IMR-90 (cell line): ENCODE results near the gene PRIMA1. TPM values are rescaled to one million over a fixed set of nuclear protein-coding genes. Genes with fewer than 3 reads are reported as not detected.

Experiments used
- ATAC-seq: fragments of 200-7000 bp; cut with Tn5 transposase; 2 replicates; pipeline ENCODE4 v1.9.1; 2020; ENCODE audit warnings: low read depth, mild to moderate bottlenecking, moderate library complexity
- BruUV-seq: library from RNA; stranded (reverse); fragments of 400-500 nt; replicated peaks from 2 replicates; lab custom pipeline; 2021; lab: Mats Ljungman, UMichigan
- CTCF ChIA-PET: fragments of 300-600 bp; formaldehyde crosslinking; extraction: SDS; loops from one replicate; lab custom pipeline; 2021; ENCODE audit warnings: antibody characterized with exemption; lab: Yijun Ruan, JAX
- POLR2A ChIA-PET: fragments of 300-600 bp; sonication (Branson Sonifier 250); formaldehyde crosslinking; loops from one replicate; lab custom pipeline; 2022; ENCODE audit warnings: antibody characterized with exemption; ENCODE audit not compliant: unreplicated experiment; lab: Charles Lee
- DNase-seq: peaks from one replicate; pipeline ENCODE4 v3.0.0; 2013
- H2AFZ ChIP-seq: replicated peaks from 2 replicates; pipeline ENCODE3; 2013; ENCODE audit warnings: low read length, mild to moderate bottlenecking; ENCODE audit not compliant: poor library complexity
- H2AK5ac ChIP-seq: 2 replicates; pipeline ENCODE4 v1.6.1; 2013; ENCODE audit warnings: low read depth, low read length, inconsistent platforms
- H2AK9ac ChIP-seq: replicated peaks from 2 replicates; pipeline ENCODE3; 2013; ENCODE audit warnings: mild to moderate bottlenecking, low read depth, low read length, moderate library complexity; ENCODE audit not compliant: poor library complexity
- H2BK120ac ChIP-seq: 2 replicates; pipeline ENCODE4 v1.6.1; 2013; ENCODE audit warnings: low read depth, low read length, inconsistent platforms
- H2BK15ac ChIP-seq: 3 replicates; pipeline ENCODE4 v1.6.1; 2013; ENCODE audit warnings: low read depth, low read length, inconsistent platforms
- H2BK20ac ChIP-seq: 2 replicates; pipeline ENCODE4 v1.6.1; 2013; ENCODE audit warnings: low read depth, mild to moderate bottlenecking, inconsistent platforms, low read length, moderate library complexity
- H2BK5ac ChIP-seq: 2 replicates; pipeline ENCODE4 v1.6.1; 2013; ENCODE audit warnings: mild to moderate bottlenecking, low read depth, low read length, inconsistent platforms; ENCODE audit not compliant: poor library complexity, severe bottlenecking
- H3K14ac ChIP-seq: replicated peaks from 2 replicates; pipeline ENCODE4 v1.6.1; 2013; ENCODE audit warnings: low read depth, low read length, inconsistent platforms
- H3K18ac ChIP-seq: 2 replicates; pipeline ENCODE4 v1.6.1; 2013; ENCODE audit warnings: low read depth, low read length, control low read depth
- H3K23ac ChIP-seq: 2 replicates; pipeline ENCODE4 v1.6.1; 2013; ENCODE audit warnings: low read depth, low read length, inconsistent platforms
- H3K27ac ChIP-seq: 2 replicates; pipeline ENCODE4 v1.5.1; 2013; ENCODE audit warnings: mild to moderate bottlenecking, control low read depth, low read length; ENCODE audit not compliant: insufficient read depth
- H3K27me3 ChIP-seq: 2 replicates; pipeline ENCODE4 v1.6.1; 2013; ENCODE audit warnings: low read length; ENCODE audit not compliant: control insufficient read depth, insufficient read depth
- H3K36me3 ChIP-seq: 2 replicates; pipeline ENCODE4 v1.6.1; 2013; ENCODE audit warnings: low read length, mixed read lengths; ENCODE audit not compliant: control insufficient read depth, insufficient read depth
- H3K4ac ChIP-seq: 2 replicates; pipeline ENCODE4 v1.6.1; 2013; ENCODE audit warnings: low read depth, low read length, inconsistent platforms
- H3K4me1 ChIP-seq: 2 replicates; pipeline ENCODE4 v1.6.1; 2013; ENCODE audit warnings: low read length, mixed read lengths; ENCODE audit not compliant: control insufficient read depth, insufficient read depth
- H3K4me2 ChIP-seq: 2 replicates; pipeline ENCODE4 v1.6.1; 2013; ENCODE audit warnings: low read depth, mild to moderate bottlenecking, control low read depth, low read length, moderate library complexity
- H3K4me3 ChIP-seq: 2 replicates; pipeline ENCODE4 v1.5.1; 2013; ENCODE audit warnings: low read depth, mild to moderate bottlenecking, control low read depth, low read length, moderate library complexity; ENCODE audit not compliant: insufficient read depth
- H3K56ac ChIP-seq: 2 replicates; pipeline ENCODE4 v1.6.1; 2013; ENCODE audit warnings: low read length, inconsistent platforms; ENCODE audit not compliant: insufficient read depth; ENCODE audit errors: extremely low read depth
- H3K79me1 ChIP-seq, 2 experiments: 2 replicates each; pipeline ENCODE4 v1.6.1; 2013; ENCODE audit warnings: low read length in 2 of 2, inconsistent platforms in 1 of 2, low read depth in 1 of 2
- H3K9ac ChIP-seq: 2 replicates; pipeline ENCODE4 v1.6.1; 2013; ENCODE audit warnings: low read depth, low read length, control low read depth
- H3K9me1 ChIP-seq: 2 replicates; pipeline ENCODE4 v1.6.1; 2013; ENCODE audit warnings: low read length, inconsistent platforms; ENCODE audit not compliant: insufficient read depth
- H3K9me3 ChIP-seq: 2 replicates; pipeline ENCODE4 v1.6.1; 2013; ENCODE audit warnings: low read length; ENCODE audit not compliant: control insufficient read depth, insufficient read depth
- H4K20me1 ChIP-seq: 2 replicates; pipeline ENCODE4 v1.6.1; 2013; ENCODE audit warnings: low read length, inconsistent platforms; ENCODE audit not compliant: insufficient read depth
- H4K5ac ChIP-seq: 2 replicates; pipeline ENCODE4 v1.6.1; 2013; ENCODE audit warnings: mild to moderate bottlenecking, low read depth, low read length, control low read depth
- H4K8ac ChIP-seq, 2 experiments: 2 replicates each; pipeline ENCODE4 v1.6.1; 2013; ENCODE audit warnings: low read depth in 2 of 2, low read length in 2 of 2, control low read depth in 1 of 2, inconsistent platforms in 1 of 2
- H4K91ac ChIP-seq: 2 replicates; pipeline ENCODE4 v1.6.1; 2013; ENCODE audit warnings: low read depth, low read length, inconsistent platforms; ENCODE audit not compliant: insufficient read depth
- BHLHE40 ChIP-seq: fragments of 150-350 bp; IDR thresholded peaks from 2 replicates; pipeline ENCODE4 v1.6.1; 2016; ENCODE audit warnings: mild to moderate bottlenecking, low read depth, low read length
- CEBPB ChIP-seq: IDR thresholded peaks from 2 replicates; pipeline ENCODE4 v1.6.1; 2012; ENCODE audit warnings: low read depth, low read length, improper control_type of control experiment
- CHD1 ChIP-seq: IDR thresholded peaks from 2 replicates; pipeline ENCODE4 v1.6.1; 2012; ENCODE audit warnings: low read depth, low read length, improper control_type of control experiment
- CTCF ChIP-seq: conservative IDR thresholded peaks from 2 replicates; pipeline ENCODE4 v1.5.1; 2012; ENCODE audit warnings: mild to moderate bottlenecking, low read depth, low read length, improper control_type of control experiment
- ELK1 ChIP-seq: fragments of 150-350 bp; IDR thresholded peaks from 2 replicates; pipeline ENCODE4 v1.6.1; 2016; ENCODE audit warnings: low read depth, mild to moderate bottlenecking, low read length, moderate library complexity, borderline replicate concordance
- MAFK ChIP-seq: IDR thresholded peaks from 2 replicates; pipeline ENCODE4 v1.6.1; 2012; ENCODE audit warnings: low read depth, low read length, improper control_type of control experiment
- MAZ ChIP-seq: IDR thresholded peaks from 2 replicates; pipeline ENCODE4 v1.6.1; 2012; ENCODE audit warnings: low read depth, mild to moderate bottlenecking, low read length, improper control_type of control experiment, moderate library complexity, borderline replicate concordance
- MXI1 ChIP-seq: IDR thresholded peaks from 2 replicates; pipeline ENCODE4 v1.6.1; 2012; ENCODE audit warnings: low read depth, mild to moderate bottlenecking, low read length, moderate library complexity, borderline replicate concordance
- RAD21 ChIP-seq: IDR thresholded peaks from 2 replicates; pipeline ENCODE4 v1.6.1; 2012; ENCODE audit warnings: low read length, improper control_type of control experiment
- RCOR1 ChIP-seq: IDR thresholded peaks from 2 replicates; pipeline ENCODE4 v1.6.1; 2012; ENCODE audit warnings: mild to moderate bottlenecking, low read length, improper control_type of control experiment; ENCODE audit not compliant: insufficient replicate concordance
- RFX5 ChIP-seq: IDR thresholded peaks from 2 replicates; pipeline ENCODE4 v1.8.0; 2012; ENCODE audit warnings: low read depth, mild to moderate bottlenecking, low read length, moderate library complexity
- SMC3 ChIP-seq: fragments of 150-350 bp; IDR thresholded peaks from 2 replicates; pipeline ENCODE4 v1.6.1; 2016; ENCODE audit warnings: low read depth, mild to moderate bottlenecking, antibody characterized with exemption, low read length, moderate library complexity
- USF2 ChIP-seq: fragments of 150-350 bp; IDR thresholded peaks from 2 replicates; pipeline ENCODE4 v1.6.1; 2017; ENCODE audit warnings: mild to moderate bottlenecking, antibody characterized with exemption, low read length, low read depth
- WGBS, 2 experiments: methylation state at CpG; one replicate each; pipeline versions ENCODE4 v1.1.5 to v1.1.7; 2013; ENCODE audit warnings: missing lambda C conversion rate in 2 of 2; ENCODE audit not compliant: insufficient read length in 1 of 2; ENCODE audit errors: extremely low coverage in 2 of 2; 5-methylcytosine and 5-hydroxymethylcytosine counted together
- dilution Hi-C: fragments of 300-500 bp; cut with HindIII; formaldehyde crosslinking; loops from one replicate; pipeline ENCODE4 v1.14.3; 2018; ENCODE audit warnings: low sequenced_read_pairs; ENCODE audit not compliant: unreplicated experiment
- in situ Hi-C: fragments of 300-500 bp; cut with MboI; formaldehyde crosslinking; loops from 3 replicates; pipeline ENCODE4 v1.14.3; 2019; ENCODE audit warnings: low sequenced_read_pairs, inconsistent platforms, mixed read lengths
- intact Hi-C: fragments of 100-400 bp; cut with micrococcal nuclease; formaldehyde crosslinking; loops from 2 replicates; pipeline ENCODE4 v1.10.0; 2022
- polyA plus RNA-seq, 3 experiments: library from polyadenylated mRNA; depleted of rRNA; stranded (reverse); fragments of >200 nt; gene quantifications; 2 replicates each; pipeline ENCODE4 v1.2.3, GENCODE V29; 2012; ENCODE audit warnings: low replicate concordance in 1 of 3
- total RNA-seq: library from RNA; depleted of rRNA; stranded (reverse); fragments of >200 nt; gene quantifications from 2 replicates; pipeline ENCODE4 v1.2.3, GENCODE V29; 2012

Gene PRIMA1
- total and polyA plus RNA-seq, 2 of the 4 experiments (the other 2 are of a cell fraction): not detected

GRCh38 chr14:93778856-93779629 is 9.2 kb downstream of the PRIMA1 start:
- Histone ChIP-seq H2BK20ac (no peak overlapping the region), H3K9me3 (peaks cover 13% of the 10 kb centered on the region), H3K79me1 (no peaks in the 10 kb centered on the region), H3K36me3 (no peaks in the 10 kb centered on the region), H3K4me2 (no peak overlapping the region), H3K14ac (no peak overlapping the region), H3K27ac (no peak overlapping the region), H3K4me3 (no peak overlapping the region), H3K4ac (no peak overlapping the region), H3K9ac (no peak overlapping the region), H3K27me3 (no peaks in the 10 kb centered on the region), H4K20me1 (no peaks in the 10 kb centered on the region), H2AK9ac (no peak overlapping the region), H2AK5ac (no peak overlapping the region), H4K5ac (no peak overlapping the region), H2AFZ (no peak overlapping the region), H2BK120ac (no peak overlapping the region), H3K56ac (no peak overlapping the region), H4K8ac (no peak overlapping the region), H3K9me1 (no peaks in the 10 kb centered on the region), H3K23ac (no peak overlapping the region), H2BK5ac (no peak overlapping the region), H2BK15ac (no peak overlapping the region), H3K4me1 (no peaks in the 10 kb centered on the region), H4K91ac (no peak overlapping the region), H3K18ac (no peak overlapping the region)
- ATAC-seq: no peak
- intact Hi-C loops (no loop called here), in situ Hi-C loops (no loop called here), dilution Hi-C loops (no loop called here)
- no peak for DNase-seq
- no TSS peak for BruUV-seq
- 49% methylated on average over 6 of the region's 20 CpGs; no CpG with 5 or more reads in 1 of the 2 experiments for WGBS, 2 experiments
- CTCF ChIA-PET: no interaction called here
- no peak for TF ChIP-seq BHLHE40
- TF ChIP-seq ELK1: no peak
- TF ChIP-seq MAZ: no peak
- no peak for TF ChIP-seq RFX5
- TF ChIP-seq RCOR1: no peak
- TF ChIP-seq CEBPB: no peak
- no peak for TF ChIP-seq CHD1
- no peak for TF ChIP-seq CTCF
- no peak for TF ChIP-seq MAFK
- TF ChIP-seq SMC3: no peak
- no peak for TF ChIP-seq USF2
- no peak for TF ChIP-seq RAD21
- no peak for TF ChIP-seq MXI1
- POLR2A ChIA-PET: no interaction called here
